ENCODE results near the gene TRAF5.
"Not testable (repeated sequence)": the region's sequence is repeated elsewhere in the genome, so short reads cannot be mapped to it uniquely, and the experiment has no call there.

The TRAF5 gene

DNA sequence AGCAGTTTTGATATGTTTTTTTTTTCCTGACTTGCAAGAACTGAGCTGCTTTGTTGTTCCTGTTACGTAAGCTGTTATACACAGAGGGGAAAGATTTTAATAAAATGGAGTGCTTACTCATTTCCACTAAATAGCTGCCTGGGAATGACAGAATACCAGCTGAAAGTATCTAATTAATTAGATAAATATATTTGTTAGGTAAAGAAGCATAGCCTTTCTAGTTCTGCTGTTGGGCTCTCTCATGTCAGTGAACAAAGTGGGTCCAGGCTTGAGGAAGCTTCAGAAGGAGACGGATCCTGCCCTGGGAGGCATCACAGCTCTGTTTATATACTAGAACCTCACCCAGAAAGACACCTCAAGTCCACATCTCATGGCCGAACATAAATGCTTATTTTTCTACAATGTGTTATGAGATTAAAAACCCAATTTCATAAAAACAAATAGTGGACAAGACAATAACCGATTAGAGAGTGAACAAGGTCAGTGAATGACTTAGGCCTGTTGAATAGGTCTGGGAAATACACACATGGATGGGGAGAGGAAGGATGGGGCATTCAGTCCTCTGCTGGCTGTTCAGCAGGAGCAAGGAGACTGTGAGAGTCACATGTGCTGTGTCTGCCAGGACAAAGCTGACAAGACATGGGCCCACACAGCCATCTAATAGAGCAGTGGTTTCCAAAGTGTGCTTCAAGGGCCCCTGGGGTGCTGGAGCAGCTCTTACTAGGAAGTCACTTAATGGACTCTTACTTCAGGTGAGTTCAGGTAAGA lies 20.6 kb downstream of the TRAF5 start:
- DNase-seq (ENCODE audit: low spot score), result no peak

GRCh38 chr1:211348547-211348946 lies 21.9 kb downstream of the TRAF5 start:
- no peak for DNase-seq (ENCODE audit: low spot score)

GRCh38 chr1:211349741-211350140 lies 23.1 kb downstream of the TRAF5 start:
- no peak for DNase-seq (ENCODE audit: low spot score)

DNA sequence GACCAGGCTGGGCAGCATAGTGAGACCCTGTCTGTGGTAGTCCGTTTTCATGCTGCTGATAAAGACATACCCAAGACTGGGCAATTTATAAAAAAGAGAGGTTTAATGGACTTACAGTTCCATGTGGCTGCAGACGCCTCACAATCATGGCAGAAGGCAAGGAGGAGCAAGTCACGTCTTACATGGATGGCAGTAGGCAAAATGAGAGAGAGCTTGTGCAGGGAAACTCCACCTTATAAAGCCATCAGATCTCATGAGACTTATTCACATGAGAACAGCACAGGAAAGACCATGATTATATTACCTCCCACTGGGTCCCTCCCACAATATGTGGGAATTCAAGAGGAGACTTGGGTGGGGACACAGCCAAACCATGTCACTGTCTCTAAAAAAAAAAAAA lies 25.4 kb downstream of the TRAF5 start:
- DNase-seq (ENCODE audit: low spot score), result not testable (repeated sequence)

- DNase-seq (ENCODE audit: low spot score), result no peak
These were observed 25.8 kb downstream of the TRAF5 start for GRCh38 chr1:211352465-211352864.

GRCh38 chr1:211352985-211353515 lies 26.4 kb downstream of the TRAF5 start:
- DNase-seq (ENCODE audit: low spot score), result peak; percentile 63

GRCh38 chr1:211353562-211354212 lies 27.1 kb downstream of the TRAF5 start:
- no peak for DNase-seq (ENCODE audit: low spot score)

DNA sequence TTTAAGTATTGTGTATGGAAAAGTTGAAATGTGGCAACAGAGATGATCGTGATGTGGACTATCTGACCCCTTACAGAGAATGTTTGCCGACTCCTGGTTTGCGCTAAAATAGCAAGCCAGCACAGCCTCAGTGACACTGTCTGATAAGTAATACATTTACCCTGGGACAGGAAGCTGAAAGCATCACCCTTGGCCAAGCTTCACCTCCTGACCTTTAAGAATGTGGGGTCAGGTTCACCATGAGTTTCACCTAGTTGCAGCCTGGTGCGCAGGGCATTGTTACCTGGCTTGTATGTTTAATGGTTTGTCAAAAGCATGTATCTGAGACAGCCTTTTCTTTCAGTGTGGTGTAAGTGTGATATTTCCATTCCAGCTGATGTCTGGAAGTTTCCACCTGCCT lies 29.2 kb downstream of the TRAF5 start:
- no peak for DNase-seq (ENCODE audit: low spot score)

GRCh38 chr1:211356723-211357407 lies 30.2 kb downstream of the TRAF5 start:
- no peak for DNase-seq (ENCODE audit: low spot score)

- no peak for DNase-seq (ENCODE audit: low spot score)
These were observed 32.1 kb downstream of the TRAF5 start for GRCh38 chr1:211358685-211359084.

- DNase-seq (ENCODE audit: low spot score), result no peak
These were observed 33.2 kb downstream of the TRAF5 start for GRCh38 chr1:211359876-211360275.

DNA sequence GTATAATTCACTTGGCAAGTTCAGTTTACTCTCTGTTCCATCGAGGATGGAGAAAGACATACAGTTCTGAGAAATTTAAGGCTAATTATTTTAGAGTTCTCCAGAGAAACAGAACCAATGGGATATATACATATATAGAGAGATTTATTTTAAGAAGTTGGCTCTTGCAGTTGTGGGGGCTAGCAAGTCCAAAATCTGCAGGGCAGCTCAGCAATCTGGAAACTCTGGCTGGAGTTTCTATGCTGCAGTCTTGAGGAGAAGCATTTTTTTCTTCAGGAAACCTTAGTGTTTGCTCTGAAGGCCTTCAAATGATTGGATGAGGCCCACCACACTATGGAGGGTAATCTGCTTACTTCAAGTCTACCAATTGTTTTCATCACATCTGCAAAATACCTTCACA lies 34.6 kb downstream of the TRAF5 start:
- no peak for DNase-seq (ENCODE audit: low spot score)

GRCh38 chr1:211369640-211370039 lies 43.0 kb downstream of the TRAF5 start:
- no peak for DNase-seq (ENCODE audit: low spot score)

GRCh38 chr1:211370669-211371068 lies 44.0 kb downstream of the TRAF5 start:
- no peak for DNase-seq (ENCODE audit: low spot score)

DNA sequence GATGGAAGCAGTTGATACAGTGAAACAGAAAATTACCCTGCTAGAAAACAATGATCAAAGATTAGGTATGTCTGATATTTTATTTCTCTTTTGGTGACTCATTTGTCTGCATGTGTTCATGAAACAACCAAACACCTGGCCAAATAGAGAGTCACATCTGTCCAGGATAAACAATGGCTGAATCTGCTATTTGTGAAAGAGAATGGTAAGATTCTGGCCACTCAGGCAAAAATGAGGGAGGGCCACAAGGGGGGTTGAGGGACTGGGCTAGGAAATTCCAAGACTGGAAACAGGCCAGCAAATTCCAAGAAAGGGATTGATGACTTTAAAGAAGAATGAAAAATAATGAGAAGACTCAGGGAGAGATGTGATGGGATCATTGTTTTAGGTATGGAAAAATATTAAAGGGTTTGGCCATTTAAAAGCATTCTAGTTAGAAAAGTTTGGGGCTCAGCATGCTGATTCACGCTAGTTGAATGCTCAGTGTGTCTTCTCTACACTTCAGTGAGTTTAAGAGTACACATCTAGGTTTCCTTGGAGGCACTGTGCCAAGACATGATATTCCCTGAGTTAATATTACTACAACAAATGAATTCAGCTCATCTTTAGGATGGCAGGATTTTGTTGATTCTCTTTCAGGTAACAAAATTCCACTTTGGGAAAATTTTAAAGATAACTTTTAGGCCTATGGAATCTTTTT lies 44.9 kb downstream of the TRAF5 start:
- no peak for DNase-seq (ENCODE audit: low spot score)

DNA sequence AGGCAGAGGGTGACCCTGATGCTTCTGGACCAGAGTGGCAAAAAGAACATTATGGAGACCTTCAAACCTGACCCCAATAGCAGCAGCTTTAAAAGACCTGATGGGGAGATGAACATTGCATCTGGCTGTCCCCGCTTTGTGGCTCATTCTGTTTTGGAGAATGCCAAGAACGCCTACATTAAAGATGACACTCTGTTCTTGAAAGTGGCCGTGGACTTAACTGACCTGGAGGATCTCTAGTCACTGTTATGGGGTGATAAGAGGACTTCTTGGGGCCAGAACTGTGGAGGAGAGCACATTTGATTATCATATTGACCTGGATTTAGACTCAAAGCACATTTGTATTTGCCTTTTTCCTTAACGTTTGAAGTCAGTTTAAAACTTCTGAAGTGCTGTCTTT lies 45.8 kb downstream of the TRAF5 start:
- no peak for DNase-seq (ENCODE audit: low spot score)

DNA sequence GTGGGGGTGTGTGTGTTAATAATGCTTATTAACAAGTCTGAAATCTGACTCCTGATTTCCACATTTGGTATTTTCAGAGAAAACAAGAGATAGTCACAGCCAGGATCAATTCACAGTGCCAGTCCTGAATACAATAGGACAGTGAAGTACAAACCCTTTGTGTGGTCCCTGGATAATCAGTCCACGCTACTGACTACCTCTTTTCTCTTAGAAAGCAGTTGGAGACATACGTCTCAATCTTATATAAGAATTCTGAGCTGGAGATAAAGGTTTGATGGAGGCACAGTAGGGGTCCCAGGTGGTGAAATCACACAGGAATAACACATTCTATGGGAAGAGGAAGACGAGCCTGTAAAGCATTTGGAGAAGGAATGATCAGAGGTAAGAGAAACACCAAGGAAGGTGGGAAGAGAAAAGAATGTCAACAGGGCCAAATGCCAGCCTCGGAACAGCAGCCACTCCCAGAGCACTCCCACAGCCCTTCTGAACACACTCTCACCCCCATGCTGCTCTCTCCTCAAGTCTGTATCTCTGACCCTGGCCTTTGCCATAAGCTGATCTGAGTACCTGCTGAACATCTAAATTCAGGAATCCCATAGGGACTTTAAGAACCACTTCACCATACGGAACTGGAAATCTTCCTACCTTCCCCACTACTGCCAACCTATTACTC lies 48.6 kb downstream of the TRAF5 start:
- no peak for DNase-seq (ENCODE audit: low spot score)

GRCh38 chr1:211375949-211376348 lies 49.3 kb downstream of the TRAF5 start:
- DNase-seq (ENCODE audit: low spot score), result no peak

DNA sequence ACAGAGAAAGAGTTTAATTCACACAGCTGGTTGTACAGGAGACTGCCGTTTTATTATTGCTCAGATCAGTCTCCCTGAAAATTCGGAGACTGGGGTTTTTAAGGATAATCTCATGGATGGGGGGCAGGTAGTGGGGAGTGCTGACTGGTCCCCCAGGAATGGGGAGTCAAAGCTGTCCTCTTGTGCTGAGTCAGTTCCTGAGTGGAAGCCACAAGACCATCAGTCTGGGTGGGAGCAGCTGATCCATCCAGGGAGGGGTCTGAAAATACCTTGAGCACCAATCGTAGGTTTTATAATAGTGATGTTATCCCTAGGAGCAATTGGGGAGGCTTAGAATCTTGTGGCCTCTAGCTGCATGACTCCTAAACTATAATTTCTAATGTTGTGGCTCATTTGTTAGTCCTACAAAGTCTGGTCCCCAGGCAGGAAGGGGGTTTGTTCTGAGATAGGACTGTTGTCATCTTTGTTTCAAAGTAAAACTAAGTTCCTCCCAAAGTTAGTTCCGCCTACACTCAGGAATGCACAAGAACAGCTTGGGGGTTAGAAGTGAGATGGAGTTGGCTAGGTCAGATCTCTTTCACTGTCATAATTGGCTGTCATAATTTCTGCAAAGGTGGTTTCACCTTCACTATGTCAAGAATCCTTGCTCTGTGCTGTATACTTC lies 50.3 kb downstream of the TRAF5 start:
- no peak for DNase-seq (ENCODE audit: low spot score)

DNA sequence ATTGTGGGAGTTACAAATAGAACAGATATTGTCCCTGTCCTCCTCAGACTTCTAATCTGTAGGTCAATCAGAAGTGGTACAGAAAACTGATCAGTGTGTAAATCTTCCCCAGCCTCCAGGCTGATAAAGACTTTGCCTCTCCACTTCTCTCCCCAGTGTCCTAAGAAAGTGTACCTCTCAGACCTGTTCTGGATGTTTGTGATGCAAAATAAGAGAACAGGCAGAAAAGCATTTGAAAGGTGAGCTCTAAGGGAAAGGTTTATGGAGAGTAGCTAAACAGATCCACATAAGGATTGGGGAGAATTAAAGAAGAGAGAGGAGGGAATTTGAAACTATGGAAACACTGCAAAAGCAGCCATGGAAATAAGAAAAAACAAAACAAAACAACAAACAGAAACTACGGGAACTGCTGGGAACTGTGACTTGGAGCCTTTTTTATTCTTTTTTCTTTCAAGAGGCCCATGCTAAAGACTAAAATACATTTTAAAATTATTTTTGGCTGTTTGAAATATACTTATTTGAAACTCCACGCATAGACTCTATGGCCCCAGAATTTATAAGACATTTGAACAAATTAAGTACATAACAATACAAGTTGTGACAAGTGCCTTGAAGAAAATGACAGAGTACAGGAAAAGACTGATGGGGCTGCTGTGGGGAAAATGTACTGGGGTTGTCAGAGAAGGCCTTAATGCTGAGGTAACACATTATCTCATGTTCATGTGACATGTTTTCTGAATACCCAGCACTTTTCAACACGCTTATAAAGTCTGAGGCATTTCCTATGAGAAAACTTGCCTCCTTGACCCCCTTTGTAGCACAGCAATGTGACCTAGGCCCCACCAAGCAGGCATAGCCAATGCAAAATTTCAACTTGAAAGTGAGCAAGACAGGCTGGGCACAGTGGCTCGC lies 51.2 kb downstream of the TRAF5 start:
- DNase-seq (ENCODE audit: low spot score), result no peak
